HL-60/S4 treated with phorbol 12-myristate 13-acetate at 8.2 ng/mL for 4 days and 3 days (cell line): Measurements from ENCODE around the gene ZNF830.
"Not testable (repeated sequence)": the region's sequence is repeated elsewhere in the genome, so short reads cannot be mapped to it uniquely, and the experiment has no call there.

Experiments
- in situ Hi-C: fragments of 300-500 bp; cut with MboI; formaldehyde crosslinking; loops from 2 replicates; pipeline ENCODE4 v1.15.0; 2022; ENCODE audit warnings: low sequenced_read_pairs

The ZNF830 gene, protein sequence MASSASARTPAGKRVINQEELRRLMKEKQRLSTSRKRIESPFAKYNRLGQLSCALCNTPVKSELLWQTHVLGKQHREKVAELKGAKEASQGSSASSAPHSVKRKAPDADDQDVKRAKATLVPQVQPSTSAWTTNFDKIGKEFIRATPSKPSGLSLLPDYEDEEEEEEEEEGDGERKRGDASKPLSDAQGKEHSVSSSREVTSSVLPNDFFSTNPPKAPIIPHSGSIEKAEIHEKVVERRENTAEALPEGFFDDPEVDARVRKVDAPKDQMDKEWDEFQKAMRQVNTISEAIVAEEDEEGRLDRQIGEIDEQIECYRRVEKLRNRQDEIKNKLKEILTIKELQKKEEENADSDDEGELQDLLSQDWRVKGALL

GRCh38 chr17:34961093-34961911 lies at the start of gene ZNF830, which contains the start of gene CCT6B:
TSS of gene ZNF830 (plus strand) at chr17:34961540. CDS start at chr17:34961567, 27 bp downstream.
TSS of gene CCT6B (minus strand) at chr17:34961460. CDS start at chr17:34961393, 67 bp downstream.
- in situ Hi-C loops, result no loop called here

DNA sequence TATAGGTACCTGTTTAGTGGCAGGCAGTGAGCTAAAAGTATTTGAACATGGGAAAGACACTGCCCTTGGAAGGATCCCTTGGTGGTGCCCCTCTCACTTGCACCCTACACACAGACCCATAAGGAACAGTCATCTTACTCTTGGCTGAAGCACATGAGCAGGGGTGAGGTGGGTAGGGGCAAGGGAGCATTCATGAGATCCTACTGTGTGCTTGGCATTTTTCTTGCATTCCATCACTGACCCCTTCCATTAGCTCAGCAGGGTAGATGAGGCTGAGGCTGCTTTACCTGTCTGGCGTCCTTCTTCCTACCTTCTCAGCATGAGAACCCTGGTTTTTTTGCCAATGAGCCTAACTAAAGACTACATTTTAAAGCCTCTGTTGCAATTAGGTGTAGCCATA lies 48.3 kb upstream of the ZNF830 start:
- in situ Hi-C loops, result no loop called here

- in situ Hi-C loops, result no loop called here
Measured at GRCh38 chr17:34916120-34916519, 45.2 kb upstream of the ZNF830 start.

DNA sequence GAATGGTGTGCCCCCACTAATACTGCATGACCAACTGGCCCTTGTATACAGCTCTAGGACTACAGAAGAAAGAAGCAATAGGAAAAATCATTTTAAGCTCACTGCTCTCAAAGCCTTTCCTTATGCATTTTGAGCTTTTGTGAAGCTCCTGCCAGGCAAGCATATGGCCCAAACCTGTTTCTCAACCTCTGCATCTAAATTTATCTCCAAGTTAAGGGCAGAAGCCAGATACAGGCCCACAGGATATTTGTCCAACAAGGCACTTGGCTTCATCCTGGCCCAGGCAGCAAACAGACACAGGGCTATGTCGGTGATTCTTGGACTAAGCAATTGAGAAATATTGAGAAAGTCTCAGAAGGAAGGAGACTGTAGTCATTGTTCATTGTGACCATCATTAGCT lies 44.0 kb upstream of the ZNF830 start:
- in situ Hi-C loops, result no loop called here

DNA sequence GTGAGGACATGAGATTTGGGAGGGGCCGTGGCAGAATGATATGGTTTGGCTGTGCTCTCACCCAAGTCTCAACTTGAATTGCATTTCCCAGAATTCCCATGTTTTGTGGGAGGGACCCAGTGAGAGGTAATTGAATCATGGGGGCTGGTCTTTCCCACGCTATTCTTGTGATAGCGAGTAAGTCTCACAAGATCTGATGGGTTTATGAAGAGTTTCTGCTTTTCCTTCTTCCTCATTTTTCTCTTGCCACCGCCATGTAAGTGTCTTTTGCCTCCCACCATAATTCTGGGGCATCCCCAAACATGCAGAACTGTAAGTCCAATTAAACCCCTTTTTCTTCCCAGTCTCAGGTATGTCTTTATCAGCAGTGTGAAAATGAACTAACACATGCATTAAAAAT lies 40.7 kb upstream of the ZNF830 start:
- in situ Hi-C loops, result no loop called here

- in situ Hi-C loops, result no loop called here
Measured at GRCh38 chr17:34926661-34927060, 34.7 kb upstream of the ZNF830 start.

GRCh38 chr17:34930283-34930682 lies 31.1 kb upstream of the ZNF830 start:
- in situ Hi-C loops, result no loop called here

GRCh38 chr17:34950780-34951179 lies 10.6 kb upstream of the ZNF830 start:
- in situ Hi-C loops, result not testable (repeated sequence)

DNA sequence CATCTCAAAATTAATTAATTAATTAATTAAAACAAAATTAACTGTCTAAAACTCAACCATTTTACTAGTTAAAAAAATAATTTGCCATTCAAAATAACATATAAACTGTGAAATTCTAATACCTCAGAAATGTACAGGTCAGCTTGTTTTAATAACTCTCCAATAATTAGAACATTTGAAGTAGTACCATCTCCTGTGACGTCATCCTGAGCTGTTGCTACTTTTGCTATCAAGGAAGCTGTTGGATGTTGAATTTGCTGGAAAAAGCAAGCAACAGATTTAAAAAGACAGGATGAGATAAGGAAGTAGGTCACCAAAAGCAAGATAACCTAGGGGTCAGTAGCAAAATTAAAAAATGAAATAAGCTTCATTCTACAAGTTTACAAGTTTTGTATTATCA lies 2.9 kb upstream of the ZNF830 start:
- in situ Hi-C loops, result no loop called here

DNA sequence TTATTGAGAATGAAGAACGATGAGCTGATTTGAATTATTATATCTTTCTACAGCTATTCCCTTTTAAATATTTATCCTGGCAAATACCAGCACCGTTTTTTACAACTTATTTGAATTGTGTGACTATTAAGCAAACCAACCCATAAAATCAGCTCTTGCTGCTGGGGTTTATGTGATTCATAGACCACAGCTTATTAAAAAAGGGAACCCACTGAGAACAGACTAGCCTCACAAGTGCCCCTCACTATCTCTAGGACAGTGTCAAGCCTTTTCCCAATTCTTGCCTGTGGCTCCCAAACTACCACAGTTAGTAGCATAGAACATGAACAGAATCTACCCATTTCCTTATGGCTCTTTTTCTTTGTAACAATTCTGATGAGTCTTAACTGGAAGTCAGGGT lies 12.8 kb downstream of the ZNF830 start:
- in situ Hi-C loops, result no loop called here

GRCh38 chr17:34974794-34975785 lies 13.8 kb downstream of the ZNF830 start:
- in situ Hi-C loops, result loop anchor here (25.0 kb wide), 1 partner anchor 563 kb away; no protein-coding TSS in a partner anchor

DNA sequence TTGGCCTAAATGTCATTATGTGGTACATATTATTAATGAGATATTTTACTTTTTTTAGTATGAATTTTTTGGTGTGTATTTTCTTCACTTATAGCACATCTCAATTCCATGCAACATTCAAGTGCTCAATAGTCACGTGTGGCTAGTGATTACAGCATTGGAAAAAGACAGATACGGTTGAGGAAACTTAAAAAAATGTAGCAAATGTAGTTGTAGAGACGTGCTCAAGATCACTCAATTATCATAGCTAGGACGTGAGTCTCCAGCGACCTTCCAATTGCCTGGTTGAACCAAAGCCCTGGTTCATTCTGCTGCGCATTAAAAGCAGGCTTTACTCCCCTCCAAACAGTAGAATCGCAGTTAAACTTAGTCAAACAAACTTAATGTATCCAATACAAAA lies 17.8 kb downstream of the ZNF830 start:
- in situ Hi-C loops, result loop anchor here (25.0 kb wide), 1 partner anchor 567 kb away; no protein-coding TSS in a partner anchor

DNA sequence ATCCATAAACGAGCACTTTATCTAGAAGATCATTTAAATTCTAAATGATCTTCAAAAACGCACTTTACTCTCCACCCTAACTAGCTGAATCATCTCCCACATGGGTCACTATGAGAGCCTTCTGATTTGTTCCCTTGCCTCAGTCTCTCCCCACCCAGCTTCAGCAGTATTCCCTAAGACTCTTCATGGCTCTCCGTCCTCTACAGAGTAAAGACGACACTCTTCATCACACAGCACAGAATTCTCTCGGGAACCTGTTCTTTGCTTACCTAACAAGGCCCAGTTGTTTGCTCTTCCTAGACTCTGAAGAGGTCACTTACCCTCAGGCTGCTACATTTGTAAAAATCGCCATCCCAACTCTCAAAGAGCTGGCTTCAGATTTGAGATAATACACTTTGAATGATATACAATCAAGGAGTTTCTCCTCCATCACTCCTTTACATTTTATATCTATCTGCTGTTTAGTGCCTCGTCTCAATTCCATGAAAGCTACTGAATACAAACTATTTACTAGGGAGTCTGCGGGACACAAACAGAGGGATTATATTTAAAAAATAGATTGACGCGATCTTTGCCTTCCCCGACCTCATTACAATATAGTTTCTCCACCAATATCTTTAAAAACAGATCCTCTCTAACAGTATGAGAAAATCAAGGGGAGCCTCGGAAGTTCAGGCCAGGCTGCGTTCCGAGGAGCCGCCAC lies 18.5 kb downstream of the ZNF830 start:
- in situ Hi-C loops, result loop anchor here (25.0 kb wide), 1 partner anchor 568 kb away; no protein-coding TSS in a partner anchor

DNA sequence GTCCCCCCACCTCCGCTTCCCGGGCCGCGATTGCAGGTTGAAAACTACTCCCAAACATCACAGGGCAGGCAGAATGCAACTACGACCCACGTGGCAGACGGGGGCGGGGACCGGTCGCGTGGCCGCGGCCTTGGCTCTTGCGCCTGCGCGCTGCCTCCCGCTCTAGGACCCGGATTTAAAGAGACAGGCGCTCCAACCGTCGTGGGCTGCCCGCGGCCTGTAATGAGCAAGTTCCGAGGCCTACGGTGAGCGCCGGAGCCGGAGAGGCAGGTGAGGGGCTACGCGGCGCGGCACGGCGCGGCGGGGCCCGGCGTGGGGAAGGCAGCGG lies 19.0 kb downstream of the ZNF830 start, which contains the start of gene LIG3:
Gene LIG3, plus strand, starts transcription at position 160 of the 328 bp plus-strand sequence. CDS start 2,494 bp downstream, outside the sequence.
- in situ Hi-C loops, result loop anchor here (25.0 kb wide), 1 partner anchor 568 kb away; no protein-coding TSS in a partner anchor

- in situ Hi-C loops, result loop anchor here (25.0 kb wide), 1 partner anchor 569 kb away; no protein-coding TSS in a partner anchor
Measured at GRCh38 chr17:34980681-34981537, 19.6 kb downstream of the ZNF830 start.

DNA sequence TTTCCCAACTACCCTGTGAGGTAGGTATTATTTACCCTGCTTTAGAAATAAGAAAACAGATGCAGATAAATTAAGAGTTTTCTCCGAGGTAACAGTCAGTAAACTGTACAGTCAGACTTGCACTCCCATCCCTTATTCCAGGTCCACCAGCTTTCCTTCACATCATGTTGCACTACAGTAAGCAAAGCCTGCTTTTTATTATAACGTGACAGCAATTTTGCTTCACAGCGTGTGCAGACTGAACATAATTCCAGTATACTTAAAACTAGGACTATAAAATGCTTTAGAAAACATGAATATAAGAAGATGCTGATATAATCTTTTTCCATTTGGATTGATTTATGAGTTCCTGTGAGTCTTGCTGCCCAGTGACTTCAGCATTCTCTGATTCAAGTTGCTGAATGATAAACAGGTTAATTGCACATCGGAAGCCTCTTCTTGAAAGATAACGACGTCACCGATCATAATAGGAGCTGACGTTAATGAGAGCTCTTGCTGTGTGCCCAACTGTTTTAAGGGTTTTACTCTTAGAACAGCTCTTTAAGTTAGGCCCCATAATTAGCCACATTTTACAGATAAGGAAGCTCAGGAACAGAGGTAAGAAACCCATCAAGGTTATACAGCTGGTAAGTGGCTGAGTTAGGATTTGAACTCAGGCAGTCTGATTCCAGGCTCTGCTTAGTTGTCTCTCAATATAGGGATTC lies 20.4 kb downstream of the ZNF830 start:
- in situ Hi-C loops, result loop anchor here (25.0 kb wide), 1 partner anchor 569 kb away; no protein-coding TSS in a partner anchor

DNA sequence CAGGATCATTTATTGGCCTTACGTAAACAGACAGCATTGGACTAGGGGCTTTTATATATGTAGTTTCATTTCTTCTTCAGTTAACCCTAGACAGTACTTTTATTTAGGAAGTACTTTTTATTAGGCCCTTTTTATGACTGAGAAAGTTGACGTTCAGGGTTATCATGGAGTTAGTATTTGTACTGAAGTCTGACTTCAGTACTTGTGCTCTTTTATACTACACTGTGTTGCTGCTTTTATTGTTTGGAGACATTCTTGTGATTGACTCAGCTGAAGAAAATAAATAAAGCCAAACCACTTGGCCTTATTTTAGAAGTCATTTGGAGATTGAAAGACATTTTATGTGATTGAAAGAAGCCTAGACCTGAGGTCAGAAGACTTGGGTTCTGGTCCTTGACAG lies 25.9 kb downstream of the ZNF830 start:
- in situ Hi-C loops, result loop anchor here (25.0 kb wide), 1 partner anchor 575 kb away; no protein-coding TSS in a partner anchor

DNA sequence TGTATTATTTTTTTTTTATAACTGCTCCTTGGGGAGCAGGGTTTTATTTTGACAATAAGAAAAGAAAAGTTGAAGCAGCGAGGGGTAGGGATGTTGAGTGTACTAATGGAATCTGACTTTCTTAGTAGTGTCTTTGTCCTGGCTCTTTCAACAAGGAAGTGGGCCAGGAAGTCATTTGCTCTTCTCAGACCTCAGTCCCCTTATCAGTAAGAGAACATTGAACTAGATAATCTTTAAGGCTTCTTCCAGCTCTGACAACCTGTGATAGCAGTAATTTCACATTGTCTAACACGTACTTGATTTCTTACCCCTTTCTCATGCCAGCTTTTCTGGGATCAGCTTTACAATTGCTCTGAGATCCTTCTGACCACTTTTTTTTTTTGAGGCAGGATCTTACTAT lies 27.3 kb downstream of the ZNF830 start:
- in situ Hi-C loops, result loop anchor here (25.0 kb wide), 1 partner anchor 576 kb away; no protein-coding TSS in a partner anchor
